ENCODE results near the gene MKNK1. TPM values are rescaled to one million over a fixed set of nuclear protein-coding genes. Genes with fewer than 3 reads are reported as not detected.

MKNK1 gene
- 14.3 and 16.4 TPM in 2 replicates for total RNA-seq (2012; rRNA removed)
- 32.9 and 35.2 TPM in 2 replicates for polyA plus RNA-seq (2012; rRNA removed)
- 19.1 and 20.7 TPM in 2 replicates for polyA plus RNA-seq (2012; cell fraction: cytosol; rRNA removed)
- 196 and 231 TPM in 2 replicates for polyA plus RNA-seq (2012; cell fraction: nucleus; rRNA removed; ENCODE audit: low replicate concordance)
- percentile 77 among the genes with signal in this experiment for Bru-seq, nascent RNA
- BruChase-seq, experiment 1, labeled RNA remaining after a 6-hour chase, result percentile 85 among the genes with signal in this experiment
- percentile 80 among the genes with signal in this experiment for BruChase-seq, experiment 2, labeled RNA remaining after a 2-hour chase
- long read RNA-seq, partial matches to known transcripts, result 2 of 16 reads
- long read RNA-seq, other reads (novel, unspliced or antisense), result 11 of 16 reads

- Histone ChIP-seq H2BK20ac (ENCODE audit: low read depth, low read length) (peak within 1 kb of the TSS; percentile 51; the same call in 1 of the 2 replicates), H3K36me3 (ENCODE audit: control insufficient read depth, insufficient read depth, low read length) (peaks cover 11% of the 10 kb centered on the region), H2BK5ac (ENCODE audit: low read depth, low read length, poor library complexity, severe bottlenecking) (no peak within 1 kb of the TSS), H4K8ac (ENCODE audit: low read depth in 2 of 2, low read length in 2 of 2) (peak within 1 kb of the TSS; percentile 39 to 79; a peak in 3 of 4 replicates), H2AK9ac (replicated peaks; ENCODE audit: low read depth, low read length, poor library complexity) (peak within 1 kb of the TSS; percentile 93), H4K5ac (ENCODE audit: low read depth, low read length) (peak within 1 kb of the TSS; percentile 46), H3K27ac (ENCODE audit: insufficient read depth, low read length) (peak within 1 kb of the TSS; percentile 62), H3K4me2 (ENCODE audit: low read depth, low read length) (peak within 1 kb of the TSS; percentile 93), H3K9ac (ENCODE audit: low read depth, low read length) (peak within 1 kb of the TSS; percentile 76), H3K9me1 (ENCODE audit: insufficient read depth, low read length) (peaks cover 24% of the 10 kb centered on the region), H3K27me3 (ENCODE audit: control insufficient read depth, insufficient read depth, low read length) (no peaks in the 10 kb centered on the region), H4K20me1 (ENCODE audit: insufficient read depth, low read length) (peaks cover 12% of the 10 kb centered on the region; the same call in 1 of the 2 replicates), H3K18ac (ENCODE audit: low read depth, low read length) (no peak within 1 kb of the TSS), H3K14ac (replicated peaks; ENCODE audit: low read depth, low read length) (peak within 1 kb of the TSS; percentile 72), H2AFZ (replicated peaks; ENCODE audit: low read length, poor library complexity) (peak within 1 kb of the TSS; percentile 98), H3K79me1 (ENCODE audit: low read depth in 1 of 2, low read length in 2 of 2) (peaks cover 22 to 52% of the 10 kb centered on the region in 2 experiments), H3K23ac (ENCODE audit: low read depth, low read length) (peak within 1 kb of the TSS; percentile 79; the same call in 1 of the 2 replicates), H3K4me1 (ENCODE audit: control insufficient read depth, insufficient read depth, low read length) (peaks cover 12% of the 10 kb centered on the region), H4K91ac (ENCODE audit: insufficient read depth, low read depth, low read length) (peak within 1 kb of the TSS; percentile 37; the same call in 1 of the 2 replicates), H2AK5ac (ENCODE audit: low read depth, low read length) (peak within 1 kb of the TSS; percentile 80; the same call in 1 of the 2 replicates), H2BK15ac (ENCODE audit: low read depth, low read length) (no peak within 1 kb of the TSS), H3K9me3 (ENCODE audit: control insufficient read depth, insufficient read depth, low read length) (no peaks in the 10 kb centered on the region), H3K56ac (ENCODE audit: extremely low read depth, insufficient read depth, low read length) (peak within 1 kb of the TSS; percentile 64), H2BK120ac (ENCODE audit: low read depth, low read length) (no peak within 1 kb of the TSS), H3K4ac (ENCODE audit: low read depth, low read length) (peak within 1 kb of the TSS; percentile 75), H3K4me3 (ENCODE audit: insufficient read depth, low read depth, low read length) (peak within 1 kb of the TSS; percentile 92)
- in situ Hi-C loops (cut with MboI; ENCODE audit: low sequenced_read_pairs), result no loop called here
- ChIA-PET CTCF (interaction anchor here (0.6 to 1.9 kb wide), 3 partner anchors 8 to 104 kb away, joined by 3 to 8 read pairs (median 4); partner anchors contain the start of gene MOB3C), POLR2A (ENCODE audit: unreplicated experiment) (interaction anchor here (1.2 kb wide), 1 partner anchor 11 kb away, joined by 4 read pairs; no protein-coding TSS in a partner anchor)
- WGBS, 2 experiments (ENCODE audit: extremely low coverage in 2 of 2, insufficient read length in 1 of 2), result 1% methylated on average over 42 of the region's 53 CpGs; no CpG with 5 or more reads in 1 of the 2 experiments
- intact Hi-C loops (cut with micrococcal nuclease), result loop anchor here (5.0 kb wide), 1 partner anchor 113 kb away; the partner anchor contains the start of gene EFCAB14
- dilution Hi-C loops (cut with HindIII; ENCODE audit: low sequenced_read_pairs, unreplicated experiment), result no loop called here
- peak; percentile 96 for ATAC-seq (ENCODE audit: low read depth)
- no TSS peak for BruUV-seq (replicated peaks)
- DNase-seq, result peak; percentile 90
- TF ChIP-seq MAZ (IDR thresholded peaks at IDR 0.05; ENCODE audit: borderline replicate concordance, low read depth, low read length) (peak; percentile 91), RCOR1 (IDR thresholded peaks at IDR 0.05; ENCODE audit: insufficient replicate concordance, low read length) (no peak), POLR2A (IDR thresholded peaks at IDR 0.05; ENCODE audit: low read depth, low read length) (no peak), CEBPB (IDR thresholded peaks at IDR 0.05; ENCODE audit: low read depth, low read length) (no peak), MAFK (IDR thresholded peaks at IDR 0.05; ENCODE audit: low read depth, low read length) (no peak), RAD21 (IDR thresholded peaks at IDR 0.05; ENCODE audit: low read length) (no peak), USF2 (IDR thresholded peaks at IDR 0.05; ENCODE audit: low read depth, low read length) (0 out of 2 replicates have a peak, but pooled peaks have one; percentile 21), BHLHE40 (IDR thresholded peaks at IDR 0.05; ENCODE audit: low read depth, low read length) (no peak), MXI1 (IDR thresholded peaks at IDR 0.05; ENCODE audit: borderline replicate concordance, low read depth, low read length) (0 out of 2 replicates have a peak, but pooled peaks have one; percentile 21), RFX5 (IDR thresholded peaks at IDR 0.05; ENCODE audit: low read depth, low read length) (no peak), FOS (IDR thresholded peaks at IDR 0.05; ENCODE audit: low read depth, low read length) (no peak), NFE2L2 (IDR thresholded peaks at IDR 0.05; ENCODE audit: low read depth, low read length) (no peak), ELK1 (IDR thresholded peaks at IDR 0.05; ENCODE audit: borderline replicate concordance, low read depth, low read length) (no peak), SMC3 (IDR thresholded peaks at IDR 0.05; ENCODE audit: low read depth, low read length) (0 out of 2 replicates have a peak, but pooled peaks have one; percentile 3)
These were observed at the start of gene MKNK1 for GRCh38 chr1:46603858-46604549. Gene MKNK1 (minus strand): TSS chr1:46604268. CDS start chr1:46583327, 20,941 bp downstream.

All from IMR-90 (cell line).